Measurements from ENCODE around the gene GALM.
"Not testable (repeated sequence)": the region's sequence is repeated elsewhere in the genome, so short reads cannot be mapped to it uniquely, and the experiment has no call there.

The GALM gene

DNA sequence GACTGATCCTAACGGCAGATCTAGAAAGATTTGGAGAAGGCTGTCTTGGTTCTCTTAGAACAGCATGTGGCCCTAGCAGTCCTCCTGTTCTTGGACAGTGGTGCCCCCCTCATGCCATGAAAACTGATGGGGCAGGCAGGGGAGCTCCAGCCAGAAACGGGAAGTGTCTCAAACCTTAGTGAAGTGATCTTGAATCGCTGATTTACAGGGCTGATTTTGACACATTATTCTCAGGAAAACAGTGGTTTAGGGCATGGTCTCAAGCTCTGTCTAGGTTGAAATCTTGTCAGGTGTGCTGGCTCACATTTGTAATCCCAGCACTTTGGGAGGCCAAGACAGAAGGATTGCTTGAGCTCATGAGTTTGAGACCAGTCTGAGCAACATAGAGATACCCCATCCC, 47.4 kb downstream of the GALM start:
- no peak for DNase-seq

DNA sequence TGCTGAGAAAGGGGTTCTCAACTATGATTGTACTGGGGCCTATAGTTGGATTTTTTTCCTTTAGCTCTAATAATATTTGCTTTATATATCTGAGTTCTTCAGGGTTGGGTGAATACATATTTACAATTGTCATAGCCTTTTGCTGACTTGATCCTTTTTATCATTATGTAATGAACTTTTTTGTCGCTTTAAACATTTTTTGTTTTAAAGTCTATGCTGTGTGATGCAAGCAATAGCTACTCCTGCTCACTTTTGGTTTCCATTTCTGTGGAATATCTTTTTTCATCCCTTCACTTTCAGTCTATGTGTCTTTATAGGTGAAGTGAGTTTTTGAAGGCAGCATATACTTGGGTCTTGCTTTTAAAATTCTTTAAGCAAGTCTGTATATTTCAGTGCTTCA, 49.0 kb downstream of the GALM start:
- DNase-seq = not testable (repeated sequence)

DNA sequence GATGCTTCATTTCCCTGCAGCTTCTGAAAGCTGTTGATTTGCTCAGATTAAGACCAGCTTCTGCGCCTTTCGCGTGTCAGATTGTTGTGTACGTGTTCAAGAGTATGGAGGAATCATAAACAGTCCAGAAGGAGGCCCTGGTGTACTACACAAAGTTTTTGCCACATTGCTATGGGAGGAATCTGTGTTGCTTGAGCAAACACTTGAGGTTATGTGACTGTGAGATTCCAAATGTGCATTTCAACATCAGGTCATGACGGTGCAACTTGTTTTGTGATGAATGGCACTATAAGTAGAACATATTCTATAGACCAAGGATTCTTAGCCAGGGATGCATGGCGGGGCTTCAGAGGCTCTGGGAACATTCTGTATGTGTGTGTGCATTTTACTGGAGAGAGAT, 50.3 kb downstream of the GALM start:
- peak; percentile 31 to 43 for DNase-seq

DNA sequence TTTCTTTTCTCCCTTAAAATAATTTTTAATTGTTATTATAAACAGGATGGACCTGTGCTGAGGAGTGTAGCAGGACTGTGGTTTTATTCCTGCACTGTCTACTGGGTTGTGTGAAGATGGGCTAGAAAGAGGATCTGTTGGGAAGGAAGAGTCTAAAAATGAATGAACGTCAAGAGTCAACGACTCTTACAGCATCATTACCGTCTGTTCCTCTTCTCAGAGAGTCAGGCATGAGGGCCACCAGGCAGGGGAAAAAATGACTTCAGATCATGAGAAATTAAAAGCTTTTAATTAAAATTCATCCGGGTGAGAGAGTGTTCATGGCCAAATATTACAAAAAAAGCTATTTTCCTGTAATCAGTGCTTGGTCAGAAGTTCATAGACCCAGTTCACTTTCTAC, 52.7 kb downstream of the GALM start:
- peak; percentile 33 to 34 for DNase-seq

DNA sequence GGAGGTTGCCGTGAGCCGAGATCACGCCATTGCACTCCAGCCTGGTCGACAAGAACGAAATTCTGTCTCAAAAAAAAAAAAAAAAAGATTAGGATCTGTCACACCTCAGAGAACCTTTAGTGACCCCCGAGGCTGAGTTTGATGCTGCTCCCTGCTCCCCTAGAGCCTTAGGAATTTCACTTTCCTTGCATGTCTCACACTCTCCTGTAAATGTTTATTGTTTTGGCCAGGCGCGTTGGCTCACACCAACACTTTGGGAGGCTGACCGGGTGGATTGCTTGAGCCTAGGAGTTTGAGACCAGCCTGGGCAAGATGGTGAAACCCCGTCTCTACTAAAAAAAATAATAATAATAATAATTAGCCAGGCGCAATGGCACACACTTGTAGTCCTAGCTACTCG, 53.8 kb downstream of the GALM start:
- no peak for DNase-seq

DNA sequence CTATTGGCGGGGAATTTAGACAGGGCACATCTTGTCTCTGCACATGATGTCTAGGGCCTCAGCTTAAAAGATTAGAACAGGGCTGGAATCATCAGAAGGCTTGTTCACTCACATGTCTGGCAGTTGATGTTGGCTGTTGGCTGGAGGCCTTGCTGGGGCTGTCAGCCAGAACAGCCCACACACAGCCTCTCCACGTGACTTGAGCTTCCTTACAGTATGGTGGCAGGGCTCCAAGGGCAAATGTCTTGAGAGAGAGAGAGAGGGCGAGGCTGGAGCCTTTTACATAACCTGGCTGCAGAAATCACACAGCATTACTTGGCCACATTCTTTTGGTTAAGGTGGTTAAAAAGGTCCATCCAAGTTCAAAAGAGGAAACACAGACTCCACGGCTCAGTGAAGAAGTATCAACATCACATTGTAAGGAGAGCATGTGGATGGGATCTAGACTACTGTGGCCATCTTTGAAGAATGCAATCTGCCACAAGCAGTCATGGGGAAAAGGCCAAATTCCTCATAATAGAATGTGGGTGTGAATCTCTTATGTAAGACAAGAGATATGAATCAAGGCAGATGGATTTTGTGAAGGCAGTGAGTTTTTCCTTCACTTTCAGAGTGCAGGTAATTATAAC, 54.8 kb downstream of the GALM start:
- DNase-seq = peak; percentile 56 to 80

DNA sequence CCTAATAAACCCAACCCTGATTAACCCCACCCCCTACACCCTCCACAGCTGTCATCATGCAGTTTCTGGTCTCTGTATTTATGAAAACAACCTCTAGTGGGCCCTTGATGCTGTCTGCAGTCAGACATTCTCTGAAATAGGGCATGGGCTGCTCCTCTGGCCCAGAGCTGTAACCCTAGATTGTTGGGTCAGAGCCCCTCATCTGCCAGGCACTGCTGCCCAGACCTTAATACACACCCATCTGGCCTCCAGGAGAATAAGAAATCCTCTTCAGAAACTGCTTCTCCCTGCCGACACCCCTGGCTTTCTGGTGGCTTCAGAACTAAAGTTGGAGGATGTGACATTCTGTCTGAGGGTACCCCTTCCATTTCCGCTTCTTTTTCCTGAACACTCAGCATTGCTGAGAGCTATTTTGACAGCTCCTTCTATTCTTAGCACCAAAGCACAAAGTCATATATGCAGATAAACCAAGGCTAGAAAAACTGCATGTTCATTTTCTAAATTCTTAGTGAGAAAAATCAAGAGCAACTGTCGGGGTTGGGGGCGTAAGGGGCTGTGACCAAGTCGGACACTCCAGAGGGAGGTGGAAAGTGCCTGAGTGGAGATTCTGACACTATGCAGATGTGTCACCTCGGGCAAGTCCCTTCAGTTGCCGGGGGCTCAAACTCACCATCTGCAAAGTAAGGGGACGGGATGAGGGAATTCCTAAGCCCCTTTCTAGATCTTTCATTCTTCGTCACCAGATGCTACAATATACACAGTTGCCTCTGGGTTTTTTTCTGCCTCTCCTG, 56.6 kb downstream of the GALM start:
- peak in 1 of 2 donors; percentile 22 for DNase-seq

DNA sequence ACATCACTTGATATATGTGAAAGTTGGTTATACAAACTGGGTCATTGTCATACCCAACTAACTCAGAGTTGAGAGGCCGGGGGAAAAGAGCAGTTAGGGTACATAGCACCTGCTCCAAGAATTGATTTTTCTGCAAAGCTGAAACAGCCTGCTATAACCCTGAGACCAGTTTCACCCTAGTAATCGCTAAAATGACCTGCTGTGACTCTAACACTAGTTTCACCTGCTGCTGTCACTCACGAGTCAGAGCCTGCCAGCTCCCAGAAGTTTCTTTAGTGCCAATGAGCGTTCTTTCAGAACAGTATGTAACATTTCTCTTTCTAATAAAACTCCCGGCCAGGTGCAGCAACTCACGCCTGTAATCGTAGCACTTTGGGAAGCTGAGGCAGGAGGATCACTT, 57.3 kb downstream of the GALM start:
- DNase-seq = no peak

DNA sequence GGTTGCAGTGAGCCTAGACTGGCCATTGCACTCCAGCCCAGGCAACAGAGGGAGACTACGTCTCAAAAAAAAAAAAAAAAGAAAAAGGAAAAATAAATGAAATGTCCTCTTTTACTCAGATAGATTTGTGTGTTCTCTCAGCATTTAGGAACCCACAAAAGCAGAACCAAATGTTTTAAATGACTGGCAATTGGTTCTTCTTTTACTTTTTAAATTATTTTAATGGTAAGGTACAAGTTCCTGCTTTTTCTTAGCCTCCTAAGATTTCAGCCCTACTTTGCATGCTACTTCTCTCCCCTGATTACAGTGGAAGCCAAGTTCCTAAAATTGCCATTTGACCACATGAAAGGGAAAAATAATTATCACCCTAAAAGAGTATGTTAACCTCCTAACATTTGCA, 61.7 kb downstream of the GALM start:
- DNase-seq = no peak

DNA sequence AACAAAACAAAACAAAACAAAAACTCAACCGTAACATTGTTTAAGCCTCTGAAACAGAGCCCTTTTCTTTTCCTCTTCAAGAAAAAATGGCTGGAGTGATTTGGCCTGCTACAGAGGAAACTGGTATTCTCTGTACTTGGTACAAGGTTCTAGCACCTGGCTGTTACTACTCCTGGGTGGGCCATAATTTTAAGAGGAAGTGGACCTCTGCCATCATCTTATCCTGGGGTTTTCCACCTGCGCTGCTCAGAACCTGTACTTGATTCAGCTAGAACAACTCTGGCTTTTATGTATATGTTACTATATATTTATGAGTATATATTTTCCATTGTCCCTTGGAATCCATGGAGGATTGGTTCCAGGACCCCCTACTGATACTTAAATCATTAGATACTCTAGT, 62.8 kb downstream of the GALM start:
- no peak for DNase-seq

DNA sequence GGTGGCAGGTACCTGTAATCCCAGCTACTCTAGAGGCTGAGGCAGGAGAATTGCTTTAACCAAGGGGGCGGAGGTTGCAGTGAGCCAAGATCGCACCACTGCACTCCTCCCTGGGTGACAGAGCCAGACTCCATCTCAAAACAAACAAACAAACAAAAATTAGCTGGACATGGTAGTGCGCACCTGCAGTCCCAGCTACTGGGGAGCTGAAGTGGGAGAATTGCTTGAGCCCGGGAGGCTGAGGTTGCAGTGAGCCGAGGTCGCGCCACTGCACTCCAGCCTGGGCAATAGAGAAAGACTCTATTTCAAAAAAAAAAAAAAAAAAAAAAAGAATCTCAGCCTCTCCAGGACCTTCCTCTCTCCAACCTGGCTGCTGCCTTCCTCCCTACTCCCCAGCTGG, 65.2 kb downstream of the GALM start:
- DNase-seq = no peak

DNA sequence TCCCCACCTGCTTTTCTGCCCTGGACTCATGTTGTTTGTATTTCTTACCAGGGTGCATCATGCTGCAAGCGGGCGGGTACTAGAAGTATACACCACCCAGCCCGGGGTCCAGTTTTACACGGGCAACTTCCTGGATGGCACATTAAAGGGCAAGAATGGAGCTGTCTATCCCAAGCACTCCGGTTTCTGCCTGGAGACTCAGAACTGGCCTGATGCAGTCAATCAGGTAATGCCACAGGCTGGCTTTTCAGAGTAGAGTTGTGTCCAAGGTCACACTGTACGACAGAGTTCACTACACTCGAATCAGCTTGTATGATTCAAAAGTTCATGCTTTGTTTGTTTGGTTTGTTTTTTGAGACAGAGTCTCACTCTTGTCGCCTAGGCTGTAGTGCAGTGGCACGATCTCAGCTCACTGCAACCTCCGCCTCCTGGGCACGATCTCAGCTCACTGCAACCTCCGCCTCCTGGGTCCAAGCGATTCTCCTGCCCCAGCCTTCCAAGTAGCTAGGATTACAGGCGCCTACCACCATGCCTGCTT, 65.8 kb downstream of the GALM start:
- DNase-seq = no peak

DNA sequence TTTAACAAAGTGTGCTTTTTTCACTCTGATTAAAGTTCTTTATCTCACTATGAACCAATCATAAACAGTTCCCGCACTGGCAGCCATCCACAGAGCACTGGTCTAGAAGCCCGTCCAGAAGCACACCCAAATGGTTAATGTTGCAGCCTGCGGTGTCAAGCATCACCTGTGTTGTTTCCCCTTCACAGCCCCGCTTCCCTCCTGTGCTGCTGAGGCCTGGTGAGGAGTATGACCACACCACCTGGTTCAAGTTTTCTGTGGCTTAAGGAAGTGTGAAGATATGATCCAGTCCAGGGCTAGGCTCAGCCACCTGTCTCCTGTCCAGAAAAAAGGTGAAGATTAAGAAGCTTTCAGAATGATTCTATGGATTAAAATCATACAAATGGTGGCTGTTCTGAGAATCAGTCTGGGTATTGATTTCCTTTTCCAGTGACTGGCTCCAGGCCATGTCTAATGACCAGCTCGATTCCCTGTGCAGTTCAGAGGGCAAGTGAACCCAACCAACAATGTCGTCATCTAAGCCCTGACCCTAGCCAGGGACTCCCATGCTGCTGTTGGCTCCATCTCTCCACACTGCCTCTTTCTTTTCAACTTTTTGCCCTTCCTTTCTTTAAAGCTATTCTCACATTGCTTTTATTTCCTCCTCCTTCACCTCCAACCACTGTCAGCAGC, 67.5 kb downstream of the GALM start:
- DNase-seq = no peak

DNA sequence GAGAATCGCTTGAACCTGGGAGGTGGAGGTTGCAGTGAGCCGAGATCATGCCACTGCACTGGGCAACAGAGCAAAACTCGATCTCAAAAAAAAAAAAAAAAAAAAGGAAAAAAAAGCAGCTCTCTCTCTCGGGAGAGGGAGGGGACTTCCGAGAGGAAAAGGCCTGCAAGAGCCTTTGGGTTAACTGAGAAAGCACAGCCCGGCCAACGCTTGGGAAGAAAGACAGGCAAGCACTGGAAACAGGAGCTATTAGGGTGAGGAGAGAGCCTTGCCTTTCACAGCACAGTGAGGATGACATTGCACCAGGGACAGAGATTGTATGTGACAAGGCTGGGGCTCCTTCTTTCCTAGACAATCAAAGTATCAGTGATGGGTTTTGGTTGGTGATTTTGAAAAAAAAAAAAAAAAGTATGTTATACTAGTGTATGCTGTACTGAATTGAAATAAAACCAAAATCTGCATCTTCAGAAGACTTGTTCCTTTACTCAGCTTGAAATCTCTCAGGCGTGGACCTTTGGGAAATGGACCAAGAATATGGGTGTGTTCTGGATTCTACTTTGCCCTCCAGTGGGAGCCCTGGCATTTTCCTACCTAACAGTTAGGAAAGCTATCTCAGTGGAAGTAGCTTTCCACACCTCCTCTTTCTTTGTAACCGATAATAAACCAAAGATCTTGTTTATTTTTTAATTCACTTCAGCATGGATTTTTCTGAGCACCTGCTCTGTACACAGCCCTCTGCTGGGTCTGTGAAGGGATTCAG, 68.6 kb downstream of the GALM start:
- no peak for DNase-seq

DNA sequence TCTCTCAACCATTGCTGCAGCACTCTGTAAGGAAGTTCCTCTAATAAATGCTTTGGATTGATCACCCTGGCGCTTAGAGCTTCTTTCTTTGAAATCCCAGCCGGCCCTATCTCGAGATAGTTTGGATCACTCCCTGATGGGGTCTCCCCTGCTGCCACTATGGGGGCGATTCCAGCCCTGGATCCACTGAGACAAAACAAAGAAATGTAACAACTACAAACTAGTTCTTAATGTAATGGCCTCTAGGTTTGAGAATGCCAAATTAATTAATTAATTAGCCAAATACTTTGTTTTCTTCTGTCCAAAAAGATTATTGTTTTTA, 70.0 kb downstream of the GALM start:
- no peak for DNase-seq

DNA sequence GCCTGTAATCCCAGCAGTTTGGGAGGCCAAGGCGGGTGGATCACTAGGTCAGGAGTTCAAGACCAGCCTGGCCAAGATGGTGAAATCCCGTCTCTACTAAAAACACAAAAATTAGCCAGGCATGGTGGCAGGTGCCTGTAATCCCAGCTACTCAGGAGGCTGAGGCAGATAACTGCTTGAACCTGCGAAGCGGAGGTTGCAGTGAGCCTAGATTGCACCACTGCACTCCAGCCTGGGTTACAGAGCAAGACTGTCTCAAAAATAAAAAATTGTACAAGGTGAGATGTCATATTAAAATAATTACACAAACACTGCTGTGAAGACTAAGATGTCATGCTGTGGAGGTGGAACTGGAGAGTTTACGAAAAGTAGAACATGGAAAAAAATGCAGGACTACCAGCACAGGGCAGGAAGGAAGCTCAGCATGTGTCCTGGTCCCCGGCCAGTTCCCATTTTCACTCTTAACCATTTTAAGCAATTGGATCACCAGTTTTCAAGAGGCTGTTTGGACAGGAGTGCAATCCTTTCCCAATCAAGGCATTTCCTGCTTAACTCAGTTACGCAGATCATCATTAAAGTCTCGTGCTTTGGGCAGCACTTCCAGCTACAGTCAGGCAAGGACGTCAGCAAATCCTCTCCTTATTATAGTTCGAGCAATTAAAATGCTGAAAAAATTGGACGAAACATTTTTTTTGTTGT, 71.2 kb downstream of the GALM start:
- DNase-seq = peak; percentile 83 to 94

DNA sequence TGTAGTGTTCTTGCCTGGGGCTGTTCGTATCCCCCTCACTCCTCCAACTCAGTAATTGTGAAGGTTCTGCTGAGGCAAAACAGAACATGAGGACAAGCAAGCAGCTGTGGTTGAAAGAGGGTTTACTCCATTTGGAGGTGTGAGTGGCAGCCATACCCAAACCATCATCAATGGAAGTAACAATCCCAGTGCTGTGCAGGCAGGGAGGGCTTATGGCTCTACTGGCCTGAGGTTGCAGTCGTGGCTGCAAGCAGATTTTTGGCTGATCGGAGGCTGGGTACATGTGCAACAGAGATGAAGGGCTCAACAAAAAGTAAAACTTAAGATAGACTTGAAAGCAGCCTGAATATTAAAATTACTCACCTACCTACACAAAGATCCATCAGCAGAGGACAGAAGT, 72.0 kb downstream of the GALM start:
- no peak for DNase-seq

DNA sequence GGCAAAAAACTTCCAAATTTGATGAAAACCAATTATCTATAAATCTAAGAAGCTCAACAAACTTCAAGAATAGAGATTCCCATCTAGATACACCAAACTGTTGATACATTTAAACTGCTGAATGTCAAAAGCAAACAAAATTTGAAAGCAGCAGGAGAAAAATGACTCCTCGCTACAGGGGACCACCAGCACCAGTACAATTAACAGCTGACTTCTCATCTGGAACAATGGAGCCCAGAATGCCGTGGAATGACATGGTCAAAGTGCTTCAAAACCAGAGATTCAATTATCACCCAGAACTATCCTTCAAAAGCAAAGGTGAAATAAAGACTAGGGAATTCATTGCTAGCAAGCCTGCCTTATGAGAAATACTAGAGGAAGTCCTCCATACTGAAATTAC, 73.6 kb downstream of the GALM start:
- DNase-seq = no peak

DNA sequence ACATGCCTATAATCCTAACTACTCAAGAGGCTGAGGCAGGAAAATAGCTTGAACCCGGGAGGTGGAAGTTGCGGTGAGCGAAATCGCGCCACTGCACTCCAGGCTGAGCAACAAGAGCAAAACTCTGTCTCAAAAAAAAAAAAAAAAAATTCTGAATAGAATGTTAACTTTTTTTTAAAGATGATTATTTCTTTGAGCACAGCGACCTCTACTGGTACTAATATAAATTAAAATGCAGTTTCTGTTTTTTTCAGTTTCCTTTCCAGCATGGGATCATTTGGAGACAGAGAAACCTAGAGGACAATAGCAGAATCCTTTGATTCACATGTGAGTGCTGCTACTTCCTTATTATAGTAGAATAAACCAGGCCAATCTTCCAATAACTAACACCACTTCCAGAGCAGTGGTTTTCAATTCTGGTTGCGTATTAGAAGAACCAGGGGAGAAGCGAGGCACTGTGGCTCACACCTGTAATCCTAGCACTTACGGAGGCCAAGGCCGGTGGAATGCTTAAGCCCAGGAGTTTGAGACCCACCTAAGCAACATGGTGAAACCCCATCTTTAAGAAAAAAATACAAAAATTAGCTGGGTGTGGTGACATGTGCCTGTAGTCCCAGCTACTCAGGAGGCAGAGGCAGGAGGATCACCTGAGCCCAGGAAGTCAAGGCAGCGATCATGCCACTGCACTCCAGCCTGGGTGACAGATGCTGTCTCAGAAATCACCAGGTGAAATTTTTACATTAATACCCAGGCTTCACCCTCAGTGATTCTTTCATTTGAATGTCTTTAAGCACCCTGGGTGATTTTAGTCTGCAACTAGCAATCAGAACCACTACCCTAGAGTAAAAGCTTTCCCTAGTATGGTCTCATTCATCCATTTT, 75.2 kb downstream of the GALM start:
- peak; percentile 56 to 87 for DNase-seq

DNA sequence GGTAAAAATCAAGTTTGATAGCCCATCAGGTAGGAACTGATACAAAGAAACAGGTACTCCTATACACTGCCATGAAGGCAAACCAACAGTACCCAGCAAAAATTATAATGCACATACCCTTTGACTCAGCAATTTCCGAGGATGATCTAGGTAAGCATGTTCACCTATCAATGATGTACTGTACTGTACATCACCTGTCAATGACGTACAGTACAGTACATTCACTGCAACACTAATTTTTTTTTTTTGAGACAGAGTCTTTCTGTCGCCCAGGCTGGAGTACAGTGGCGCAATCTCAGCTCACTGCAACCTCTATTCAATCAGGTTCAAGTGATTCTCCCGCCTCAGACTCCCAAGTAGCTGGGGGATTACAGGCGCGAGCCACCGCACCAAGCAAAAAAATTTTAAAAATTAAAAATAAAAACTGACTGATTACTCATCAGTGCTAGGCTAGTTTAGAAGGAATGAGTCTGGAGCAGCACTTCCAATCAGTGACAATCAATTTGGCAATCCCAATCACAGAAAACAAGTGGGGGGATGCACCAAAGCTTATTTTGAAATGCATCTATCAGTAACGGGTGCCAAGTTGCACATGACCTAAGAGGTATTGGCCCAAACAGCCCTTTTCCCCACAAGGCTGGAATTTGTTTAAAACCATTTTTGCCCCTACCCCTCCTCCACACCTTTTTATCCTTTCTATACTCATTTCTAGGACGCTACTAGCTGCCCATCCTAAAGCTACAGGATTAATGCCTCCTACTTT, 77.1 kb downstream of the GALM start:
- no peak for DNase-seq

Measured in inflammatory macrophage treated with lipopolysaccharide for 1 hour (primary cell).